ENCODE measurements around the gene RGR.

The RGR gene

DNA sequence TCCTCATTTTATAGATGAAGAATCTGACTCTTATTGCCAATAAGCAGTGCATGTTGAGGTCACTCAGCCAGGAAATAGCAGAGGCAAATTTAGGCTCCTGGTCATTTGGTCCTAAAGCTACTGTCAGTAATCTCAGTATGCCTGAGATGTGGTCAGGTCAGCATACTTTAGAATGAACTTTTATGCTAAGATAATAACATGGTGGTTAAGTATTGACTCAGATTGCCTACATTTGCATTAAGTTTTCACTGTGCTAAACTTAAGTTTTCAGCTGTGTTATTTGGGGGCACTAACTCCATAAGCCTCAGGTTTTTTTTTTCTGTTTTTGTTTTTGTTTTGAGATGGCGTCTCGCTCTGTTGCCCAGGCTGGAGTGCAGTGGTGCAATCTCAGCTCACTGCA is 47.6 kb downstream of the RGR start:
- Histone ChIP-seq H3K36me3 (ENCODE audit: control insufficient read depth, insufficient read depth, low read length) (no peaks in the 10 kb centered on the region), H3K4me1 (ENCODE audit: control insufficient read depth, insufficient read depth, low read length) (no peaks in the 10 kb centered on the region), H3K9me3 (ENCODE audit: control insufficient read depth, low read length) (no peaks in the 10 kb centered on the region), H3K27me3 (ENCODE audit: control insufficient read depth, insufficient read depth, low read length) (peaks cover 3% of the 10 kb centered on the region), H3K9ac (ENCODE audit: low read length) (no peak overlapping the region), H3K4me3 (ENCODE audit: low read length) (no peak overlapping the region)

- no peaks in the 10 kb centered on the region for H3K9me3 ChIP-seq (ENCODE audit: control insufficient read depth, low read length)
- peaks cover 3% of the 10 kb centered on the region for H3K27me3 ChIP-seq (ENCODE audit: control insufficient read depth, insufficient read depth, low read length)
- no peak overlapping the region for H3K4me3 ChIP-seq (ENCODE audit: low read length)
- H3K36me3 ChIP-seq (ENCODE audit: control insufficient read depth, insufficient read depth, low read length): no peaks in the 10 kb centered on the region
- H3K4me1 ChIP-seq (ENCODE audit: control insufficient read depth, insufficient read depth, low read length): no peaks in the 10 kb centered on the region
- H3K9ac ChIP-seq (ENCODE audit: low read length): no peak overlapping the region
These were observed 48.3 kb downstream of the RGR start for GRCh38 chr10:84293171-84293570.

DNA sequence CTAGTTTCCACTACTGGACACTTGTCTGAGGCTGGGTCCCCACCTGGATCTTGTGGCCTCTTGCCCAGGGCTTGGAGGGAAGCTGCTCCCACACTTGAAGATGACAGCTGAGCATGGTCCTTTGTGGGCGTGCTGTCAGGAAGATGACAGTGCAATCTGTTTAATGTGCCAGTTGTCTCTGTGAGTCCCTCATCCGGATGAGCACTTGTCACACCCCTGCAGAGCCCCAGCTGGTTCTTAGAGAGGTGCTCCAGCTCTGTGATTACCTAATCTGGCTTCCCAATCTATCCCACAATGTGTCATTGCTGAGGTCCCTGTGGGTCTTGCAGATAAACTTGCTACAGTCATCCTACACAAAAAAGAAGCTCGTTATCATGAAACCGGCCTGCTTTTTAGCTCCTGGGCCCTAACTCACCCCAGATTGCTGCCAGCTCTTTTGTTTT is 48.7 kb downstream of the RGR start:
- H3K9ac ChIP-seq (ENCODE audit: low read length): no peak overlapping the region
- H3K4me1 ChIP-seq (ENCODE audit: control insufficient read depth, insufficient read depth, low read length): no peaks in the 10 kb centered on the region
- H3K9me3 ChIP-seq (ENCODE audit: control insufficient read depth, low read length): no peaks in the 10 kb centered on the region
- H3K27me3 ChIP-seq (ENCODE audit: control insufficient read depth, insufficient read depth, low read length): peaks cover 3% of the 10 kb centered on the region
- no peak overlapping the region for H3K4me3 ChIP-seq (ENCODE audit: low read length)
- no peaks in the 10 kb centered on the region for H3K36me3 ChIP-seq (ENCODE audit: control insufficient read depth, insufficient read depth, low read length)

DNA sequence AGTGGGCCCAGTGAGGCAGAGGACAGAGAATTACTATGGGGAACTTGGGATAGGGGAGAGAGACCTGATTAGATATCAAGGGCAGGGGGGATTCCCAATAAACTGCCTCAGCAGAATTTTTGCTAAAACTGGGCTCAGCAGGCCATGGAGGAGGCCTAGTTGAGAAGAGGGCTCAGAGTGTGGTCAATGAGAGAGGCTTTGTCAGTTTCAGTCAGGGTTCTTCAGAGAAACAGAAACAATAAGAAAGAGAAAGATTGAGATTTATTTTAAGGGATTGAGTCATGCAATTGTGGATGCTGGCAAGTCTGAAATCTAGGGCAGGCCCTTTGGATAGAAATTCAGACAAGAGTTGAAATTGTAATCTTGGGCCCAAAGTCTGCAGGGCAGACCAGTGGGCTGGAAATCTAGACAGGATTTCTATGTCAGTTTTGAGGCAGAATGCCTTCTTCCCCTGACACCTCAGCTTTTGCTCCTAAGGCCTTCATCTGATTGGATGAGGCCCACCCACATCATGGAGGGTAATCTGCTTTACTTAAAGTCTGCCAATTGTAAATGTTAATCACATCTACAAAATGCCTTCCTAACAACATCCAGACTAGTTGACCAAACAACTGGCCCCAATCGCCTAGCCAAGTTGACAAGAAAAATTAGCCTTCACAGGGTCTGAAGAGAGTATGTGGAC is 50.1 kb downstream of the RGR start:
- Histone ChIP-seq H3K4me1 (ENCODE audit: control insufficient read depth, insufficient read depth, low read length) (no peaks in the 10 kb centered on the region), H3K9ac (ENCODE audit: low read length) (no peak overlapping the region), H3K36me3 (ENCODE audit: control insufficient read depth, insufficient read depth, low read length) (no peaks in the 10 kb centered on the region), H3K9me3 (ENCODE audit: control insufficient read depth, low read length) (no peaks in the 10 kb centered on the region), H3K4me3 (ENCODE audit: low read length) (no peak overlapping the region), H3K27me3 (ENCODE audit: control insufficient read depth, insufficient read depth, low read length) (peaks cover 3% of the 10 kb centered on the region)

- no peak overlapping the region for H3K4me3 ChIP-seq (ENCODE audit: low read length)
- H3K4me1 ChIP-seq (ENCODE audit: control insufficient read depth, insufficient read depth, low read length): no peaks in the 10 kb centered on the region
- no peaks in the 10 kb centered on the region for H3K9me3 ChIP-seq (ENCODE audit: control insufficient read depth, low read length)
- no peak overlapping the region for H3K9ac ChIP-seq (ENCODE audit: low read length)
- no peaks in the 10 kb centered on the region for H3K27me3 ChIP-seq (ENCODE audit: control insufficient read depth, insufficient read depth, low read length)
- no peaks in the 10 kb centered on the region for H3K36me3 ChIP-seq (ENCODE audit: control insufficient read depth, insufficient read depth, low read length)
These were observed 51.5 kb downstream of the RGR start for GRCh38 chr10:84296091-84296981.

GRCh38 chr10:84298057-84298456 is 53.2 kb downstream of the RGR start:
- Histone ChIP-seq H3K4me3 (ENCODE audit: low read length) (no peak overlapping the region), H3K4me1 (ENCODE audit: control insufficient read depth, insufficient read depth, low read length) (no peaks in the 10 kb centered on the region), H3K9ac (ENCODE audit: low read length) (no peak overlapping the region), H3K9me3 (ENCODE audit: control insufficient read depth, low read length) (no peaks in the 10 kb centered on the region), H3K27me3 (ENCODE audit: control insufficient read depth, insufficient read depth, low read length) (no peaks in the 10 kb centered on the region), H3K36me3 (ENCODE audit: control insufficient read depth, insufficient read depth, low read length) (no peaks in the 10 kb centered on the region)

DNA sequence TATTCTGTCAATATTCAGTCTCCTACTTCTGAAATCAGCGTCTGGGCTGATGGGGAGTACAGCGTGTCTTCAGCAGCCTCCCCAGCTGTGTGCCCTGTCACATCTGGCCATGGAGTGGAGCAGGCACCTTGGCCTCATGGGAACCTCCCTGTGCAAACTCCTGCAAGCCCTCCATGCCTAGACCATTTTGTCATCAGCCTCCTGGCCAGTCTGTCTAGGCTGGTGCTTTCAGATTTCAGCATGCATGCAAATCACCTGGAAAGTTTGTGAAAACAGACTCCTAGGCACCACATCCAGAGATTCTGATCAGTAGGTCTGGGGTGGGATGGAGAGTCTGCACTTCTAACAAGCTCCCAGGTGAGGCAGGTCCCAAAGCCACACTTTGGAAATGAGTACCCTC is 57.4 kb downstream of the RGR start:
- Histone ChIP-seq H3K4me3 (ENCODE audit: low read length) (no peak overlapping the region), H3K27me3 (ENCODE audit: control insufficient read depth, insufficient read depth, low read length) (no peaks in the 10 kb centered on the region), H3K4me1 (ENCODE audit: control insufficient read depth, insufficient read depth, low read length) (peaks cover 5% of the 10 kb centered on the region)

DNA sequence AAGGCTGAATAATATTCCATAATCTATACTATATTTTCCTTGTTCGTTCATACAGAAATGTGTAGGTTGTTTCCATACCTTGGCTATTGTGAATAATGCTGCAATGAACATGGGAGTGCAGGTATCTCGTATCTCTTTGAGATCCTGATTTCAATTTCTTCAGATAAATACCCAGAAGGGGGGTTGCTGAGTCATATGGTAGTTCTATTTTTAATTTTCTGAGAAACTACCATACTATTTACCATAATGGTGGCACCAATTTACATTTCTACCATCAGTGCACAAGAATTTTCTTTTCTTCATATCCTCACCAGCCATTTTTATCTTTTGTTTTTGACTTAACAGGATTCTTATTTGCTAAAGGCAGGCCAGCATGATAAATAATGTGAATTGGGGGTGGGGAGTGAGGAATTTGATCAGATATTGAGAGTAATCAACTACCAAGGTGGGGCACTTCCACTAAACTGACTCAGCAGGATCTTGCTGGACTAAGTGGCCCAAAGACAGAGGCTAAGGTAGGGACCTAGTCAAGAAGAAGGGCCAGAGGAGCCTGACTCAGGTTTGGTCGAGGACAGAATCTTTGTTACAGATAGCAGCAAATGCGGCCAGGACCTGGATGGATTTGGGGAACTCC is 62.0 kb downstream of the RGR start:
- Histone ChIP-seq H3K36me3 (ENCODE audit: control insufficient read depth, insufficient read depth, low read length) (no peaks in the 10 kb centered on the region), H3K9ac (ENCODE audit: low read length) (no peak overlapping the region), H3K27me3 (ENCODE audit: control insufficient read depth, insufficient read depth, low read length) (no peaks in the 10 kb centered on the region), H3K9me3 (ENCODE audit: control insufficient read depth, low read length) (no peaks in the 10 kb centered on the region), H3K4me3 (ENCODE audit: low read length) (no peak overlapping the region), H3K4me1 (ENCODE audit: control insufficient read depth, insufficient read depth, low read length) (peaks cover 18% of the 10 kb centered on the region)

More for the DNA sequence above, 57.4 kb downstream of the RGR start:
- Histone ChIP-seq H3K9ac (ENCODE audit: low read length) (no peak overlapping the region), H3K9me3 (ENCODE audit: control insufficient read depth, low read length) (no peaks in the 10 kb centered on the region), H3K36me3 (ENCODE audit: control insufficient read depth, insufficient read depth, low read length) (no peaks in the 10 kb centered on the region)

DNA sequence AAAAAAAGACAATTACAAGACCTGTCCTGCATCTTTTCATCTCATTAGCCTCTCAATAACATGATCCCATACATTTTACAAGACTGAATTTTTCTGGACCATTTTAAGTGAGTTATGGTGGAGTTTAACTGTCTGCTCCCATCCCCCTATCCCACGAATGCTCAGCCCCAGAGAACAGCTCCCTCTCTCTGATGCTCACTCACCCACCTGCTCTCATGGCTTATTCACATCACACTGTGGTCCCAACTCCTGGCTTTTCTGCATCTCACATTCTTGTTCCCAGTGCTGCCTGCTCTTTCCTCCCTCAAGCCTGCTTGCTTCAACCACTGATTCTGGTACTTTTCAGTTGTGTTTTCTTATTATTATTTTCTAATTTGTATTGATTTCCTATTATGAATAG is 63.2 kb downstream of the RGR start:
- Histone ChIP-seq H3K27me3 (ENCODE audit: control insufficient read depth, insufficient read depth, low read length) (no peaks in the 10 kb centered on the region), H3K4me1 (ENCODE audit: control insufficient read depth, insufficient read depth, low read length) (peaks cover 18% of the 10 kb centered on the region), H3K36me3 (ENCODE audit: control insufficient read depth, insufficient read depth, low read length) (no peaks in the 10 kb centered on the region), H3K4me3 (ENCODE audit: low read length) (no peak overlapping the region), H3K9me3 (ENCODE audit: control insufficient read depth, low read length) (no peaks in the 10 kb centered on the region), H3K9ac (ENCODE audit: low read length) (no peak overlapping the region)

- H3K36me3 ChIP-seq (ENCODE audit: control insufficient read depth, insufficient read depth, low read length): no peaks in the 10 kb centered on the region
- no peaks in the 10 kb centered on the region for H3K9me3 ChIP-seq (ENCODE audit: control insufficient read depth, low read length)
- H3K4me3 ChIP-seq (ENCODE audit: low read length): no peak overlapping the region
- H3K27me3 ChIP-seq (ENCODE audit: control insufficient read depth, insufficient read depth, low read length): no peaks in the 10 kb centered on the region
- peaks cover 18% of the 10 kb centered on the region for H3K4me1 ChIP-seq (ENCODE audit: control insufficient read depth, insufficient read depth, low read length)
- H3K9ac ChIP-seq (ENCODE audit: low read length): no peak overlapping the region
These were observed 63.8 kb downstream of the RGR start for GRCh38 chr10:84308481-84309304.

All from mucosa of stomach (tissue), 1 donor.